HG03095 (cell line): ENCODE measurements around the gene PNPLA1.

ENCODE experiments used
- ATAC-seq: cut with Tn5 transposase; IDR thresholded peaks from one replicate; pipeline ENCODE4 v1.9.1; 2021; ENCODE audit warnings: moderate library complexity; ENCODE audit not compliant: unreplicated experiment

PNPLA1 gene

GRCh38 chr6:36269834-36270705 is at the start of gene PNPLA1:
PNPLA1 (plus strand) TSS chr6:36270060; CDS start chr6:36270460, 400 bp downstream.
- ATAC-seq, result no peak

GRCh38 chr6:36220226-36220625 is 49.6 kb upstream of the PNPLA1 start:
- no peak for ATAC-seq

- no peak for ATAC-seq
Measured at GRCh38 chr6:36221674-36222073, 48.2 kb upstream of the PNPLA1 start.

- no peak for ATAC-seq
Measured at GRCh38 chr6:36222924-36223323, 46.9 kb upstream of the PNPLA1 start.

- no peak for ATAC-seq
Measured at GRCh38 chr6:36223706-36224105, 46.2 kb upstream of the PNPLA1 start.

GRCh38 chr6:36224918-36225461 is 44.9 kb upstream of the PNPLA1 start:
- no peak for ATAC-seq

- ATAC-seq, result no peak
Measured at GRCh38 chr6:36226438-36227047, 43.3 kb upstream of the PNPLA1 start.

- no peak for ATAC-seq
Measured at GRCh38 chr6:36227379-36228228, 42.3 kb upstream of the PNPLA1 start.

GRCh38 chr6:36229223-36229622 is 40.6 kb upstream of the PNPLA1 start:
- no peak for ATAC-seq

GRCh38 chr6:36230371-36230770 is 39.5 kb upstream of the PNPLA1 start:
- ATAC-seq, result no peak

GRCh38 chr6:36232172-36232571 is 37.7 kb upstream of the PNPLA1 start:
- no peak for ATAC-seq

GRCh38 chr6:36235309-36235708 is 34.6 kb upstream of the PNPLA1 start:
- no peak for ATAC-seq

- no peak for ATAC-seq
Measured at GRCh38 chr6:36235862-36236261, 34.0 kb upstream of the PNPLA1 start.

GRCh38 chr6:36239774-36240173 is 30.1 kb upstream of the PNPLA1 start:
- no peak for ATAC-seq

GRCh38 chr6:36241728-36242127 is 28.1 kb upstream of the PNPLA1 start:
- ATAC-seq, result no peak

- ATAC-seq, result no peak
Measured at GRCh38 chr6:36242161-36242560, 27.7 kb upstream of the PNPLA1 start.

- no peak for ATAC-seq
Measured at GRCh38 chr6:36242626-36243025, 27.2 kb upstream of the PNPLA1 start.

- no peak for ATAC-seq
Measured at GRCh38 chr6:36243562-36244212, 26.2 kb upstream of the PNPLA1 start.

- no peak for ATAC-seq
Measured at GRCh38 chr6:36244641-36245280, 25.1 kb upstream of the PNPLA1 start.

GRCh38 chr6:36245572-36246061 is 24.2 kb upstream of the PNPLA1 start:
- ATAC-seq, result no peak
